Adrenal gland (tissue), 12 donors: ENCODE measurements around the gene TSPEAR. TPM values are rescaled to one million over a fixed set of nuclear protein-coding genes. Genes with fewer than 3 reads are reported as not detected.

Experiments
- DNase-seq, 7 donors: peaks; one replicate each; pipeline ENCODE4 v3.0.0-alpha.2; 2019 to 2020
- H3K27ac ChIP-seq, 5 donors: fragments of 200-600 bp; sonication (generic) in 4 of 5; 1 replicate in 3 of 5; 2 replicates in 2 of 5; pipeline versions ENCODE4 v1.5.1 to v1.8.0; 2016 to 2020; ENCODE audit warnings: mild to moderate bottlenecking in 1 of 5
- H3K27me3 ChIP-seq: fragments of 200-600 bp; 2 replicates; pipeline ENCODE4 v1.8.0; 2021
- H3K36me3 ChIP-seq, 2 donors: fragments of 200-600 bp; replicated peaks in 1 of 2; 1 replicate in 1 of 2; 2 replicates in 1 of 2; pipeline versions ENCODE4 v1.5.1 to v1.8.0; 2018 to 2022
- H3K4me1 ChIP-seq, 2 donors: fragments of 200-600 bp; replicated peaks in 1 of 2; 1 replicate in 1 of 2; 2 replicates in 1 of 2; pipeline versions ENCODE4 v1.5.1 to v1.8.0; 2018 to 2021
- H3K4me3 ChIP-seq, 4 donors: fragments of 200-600 bp; sonication (generic) in 3 of 4; one replicate each; pipeline ENCODE4 v1.5.1; 2016 to 2018
- H3K9me3 ChIP-seq, 3 donors: fragments of 200-600 bp; sonication (generic) in 1 of 3; replicated peaks in 1 of 3; 1 replicate in 2 of 3; 2 replicates in 1 of 3; pipeline versions ENCODE4 v1.5.1 to v1.8.0; 2016 to 2021
- CTCF ChIP-seq, 6 experiments: fragments of 450-650 bp in 4 of 6; fragments of 200-600 bp in 2 of 6; sonication (generic) in 1 of 6; IDR thresholded peaks; 1 replicate in 5 of 6; 2 replicates in 1 of 6; pipeline versions ENCODE4 v1.5.1 to v1.8.0; 2016 to 2021; ENCODE audit warnings: antibody characterized with exemption in 6 of 6, mild to moderate bottlenecking in 2 of 6, moderate library complexity in 1 of 6
- POLR2A ChIP-seq, 2 donors: fragments of 450-650 bp; IDR thresholded peaks; one replicate each; pipeline ENCODE4 v1.6.1; 2017; ENCODE audit warnings: antibody characterized with exemption in 2 of 2, mild to moderate bottlenecking in 2 of 2, moderate library complexity in 1 of 2
- WGBS, 4 donors: extraction: QIAGEN DNeasy Blood & Tissue Kit in 2 of 4; methylation state at CpG; one replicate each; pipeline versions ENCODE4 v1.1.5 to v1.1.7; 2013 to 2017; 5-methylcytosine and 5-hydroxymethylcytosine counted together
- intact Hi-C, 2 donors: fragments of 100-400 bp; cut with DNase I; formaldehyde crosslinking; loops; one replicate each; pipeline versions ENCODE4 v1.14.1 to v1.15.0; 2022 to 2023
- polyA plus RNA-seq, 3 donors: library from polyadenylated mRNA; stranded (reverse); fragments of 200-250 nt in 2 of 3; fragments of 350-450 nt in 1 of 3; fragmentation: Illumina TruSeq in 1 of 3; extraction: RNeasy Lipid Tissue Mini Kit (QIAGEN cat#74804) in 1 of 3; gene quantifications; one replicate each; pipeline ENCODE4 v1.2.3, GENCODE V29; 2013 to 2014
- total RNA-seq, 9 donors: library from RNA; depleted of rRNA in 4 of 9; stranded (reverse); fragments of >200 nt in 4 of 9; fragments of 120-200 nt in 1 of 9; fragmentation: NEBNext Ultra II Directional in 1 of 9; extraction: Animal tissue kit (Norgen Biotek cat#: 25700) in 1 of 9; gene quantifications; one replicate each; pipeline versions ENCODE4 v1.1.0 to v1.2.4, GENCODE V29; 2013 to 2023
- donor health status: healthy with polysubstance abuse.
- donor health status: Bipolar disorder and iron deficiency.
- donor health status: DM: yes; HTN: yes; CAD: no.
- donor health status: DM: no; HTN: no; CAD: no.
- donor health status: DM: no; HTN: no; CAD: no.
- donor health status: DM: yes; HTN: yes; CAD: no.

Gene TSPEAR
- total and polyA plus RNA-seq, 12 donors = not detected

GRCh38 chr21:44625756-44626155, 85.6 kb downstream of the TSPEAR start:
- Histone ChIP-seq H3K27me3 (no peaks in the 10 kb centered on the region), H3K4me1 (no peaks in the 10 kb centered on the region), H3K9me3 (no peaks in the 10 kb centered on the region), H3K36me3 (no peaks in the 10 kb centered on the region), H3K27ac (no peak overlapping the region), H3K4me3 (no peak overlapping the region)
- intact Hi-C loops = no loop called here
- 82 to 90% (median 87%) methylated on average over 7 of the region's 7 CpGs for WGBS, 4 donors
- no peak for TF ChIP-seq CTCF (IDR thresholded peaks at IDR 0.05)
- no peak for TF ChIP-seq POLR2A (IDR thresholded peaks at IDR 0.05)
- DNase-seq = no peak

- intact Hi-C loops = no loop called here
- no peak for TF ChIP-seq POLR2A (IDR thresholded peaks at IDR 0.05)
- TF ChIP-seq CTCF (IDR thresholded peaks at IDR 0.05) = no peak
- Histone ChIP-seq H3K36me3 (no peaks in the 10 kb centered on the region), H3K9me3 (no peaks in the 10 kb centered on the region), H3K4me3 (no peak overlapping the region), H3K27ac (no peak overlapping the region), H3K27me3 (no peaks in the 10 kb centered on the region), H3K4me1 (no peaks in the 10 kb centered on the region)
- DNase-seq = no peak
Measured at GRCh38 chr21:44623575-44623974, 87.8 kb downstream of the TSPEAR start.

- H3K27ac ChIP-seq = no peak overlapping the region
- H3K27me3 ChIP-seq = no peaks in the 10 kb centered on the region
- 79 to 83% (median 81%) methylated on average over 6 of the region's 6 CpGs for WGBS, 4 donors
- no peaks in the 10 kb centered on the region for H3K4me1 ChIP-seq
- no peak for DNase-seq
- H3K36me3 ChIP-seq = no peaks in the 10 kb centered on the region
- no peaks in the 10 kb centered on the region for H3K9me3 ChIP-seq
- TF ChIP-seq POLR2A (IDR thresholded peaks at IDR 0.05) (no peak), CTCF (IDR thresholded peaks at IDR 0.05) (no peak)
- intact Hi-C loops = no loop called here
- H3K4me3 ChIP-seq = no peak overlapping the region
Measured at GRCh38 chr21:44619886-44620285, 91.5 kb downstream of the TSPEAR start.

GRCh38 chr21:44618909-44619308, 92.5 kb downstream of the TSPEAR start:
- Histone ChIP-seq H3K27ac (no peak overlapping the region), H3K4me1 (no peaks in the 10 kb centered on the region), H3K27me3 (no peaks in the 10 kb centered on the region), H3K9me3 (no peaks in the 10 kb centered on the region), H3K36me3 (no peaks in the 10 kb centered on the region), H3K4me3 (no peak overlapping the region)
- TF ChIP-seq POLR2A (IDR thresholded peaks at IDR 0.05) (no peak), CTCF (IDR thresholded peaks at IDR 0.05) (no peak)
- 55 to 66% (median 60%) methylated on average over 3 of the region's 3 CpGs for WGBS, 4 donors
- intact Hi-C loops = no loop called here
- no peak for DNase-seq
